ENCODE data around the gene MRPL54. TPM values are rescaled to one million over a fixed set of nuclear protein-coding genes. Genes with fewer than 3 reads are reported as not detected.
"Not testable (repeated sequence)": the region's sequence is repeated elsewhere in the genome, so short reads cannot be mapped to it uniquely, and the experiment has no call there.

MRPL54 gene
- total and polyA plus RNA-seq, 2 donors, result 23.0 to 61.9 TPM

DNA sequence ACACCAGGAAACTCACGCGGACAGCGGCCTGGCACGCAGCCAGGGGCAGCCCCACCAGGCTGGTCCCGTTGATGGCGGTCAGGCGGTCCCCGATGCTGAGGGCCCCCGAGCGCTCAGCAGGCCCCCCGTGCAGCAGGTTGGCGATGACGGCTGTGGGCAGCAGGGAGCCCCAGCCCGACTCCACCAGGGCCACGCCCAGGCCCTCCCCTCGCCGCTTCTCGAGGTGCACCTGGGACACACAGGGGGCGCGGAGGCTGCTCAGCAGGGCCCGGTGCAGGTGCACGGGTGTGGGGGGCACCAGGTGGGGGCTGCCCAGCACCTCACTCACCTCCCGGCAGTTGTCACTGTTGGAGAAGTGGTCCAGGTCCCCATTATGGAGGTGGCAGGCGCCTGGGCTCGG lies 10.0 kb upstream of the MRPL54 start:
- 88% methylated on average over 25 of the region's 25 CpGs for WGBS
- H3K4me1 ChIP-seq (ENCODE audit: insufficient read depth), result no peaks in the 10 kb centered on the region
- H3K4me3 ChIP-seq (ENCODE audit: low read depth, low read length), result no peak overlapping the region
- H3K27ac ChIP-seq (ENCODE audit: low read depth), result no peak overlapping the region
- DNase-seq (ENCODE audit: extremely low spot score), result no peak
- no peaks in the 10 kb centered on the region for H3K36me3 ChIP-seq (ENCODE audit: insufficient read depth)

DNA sequence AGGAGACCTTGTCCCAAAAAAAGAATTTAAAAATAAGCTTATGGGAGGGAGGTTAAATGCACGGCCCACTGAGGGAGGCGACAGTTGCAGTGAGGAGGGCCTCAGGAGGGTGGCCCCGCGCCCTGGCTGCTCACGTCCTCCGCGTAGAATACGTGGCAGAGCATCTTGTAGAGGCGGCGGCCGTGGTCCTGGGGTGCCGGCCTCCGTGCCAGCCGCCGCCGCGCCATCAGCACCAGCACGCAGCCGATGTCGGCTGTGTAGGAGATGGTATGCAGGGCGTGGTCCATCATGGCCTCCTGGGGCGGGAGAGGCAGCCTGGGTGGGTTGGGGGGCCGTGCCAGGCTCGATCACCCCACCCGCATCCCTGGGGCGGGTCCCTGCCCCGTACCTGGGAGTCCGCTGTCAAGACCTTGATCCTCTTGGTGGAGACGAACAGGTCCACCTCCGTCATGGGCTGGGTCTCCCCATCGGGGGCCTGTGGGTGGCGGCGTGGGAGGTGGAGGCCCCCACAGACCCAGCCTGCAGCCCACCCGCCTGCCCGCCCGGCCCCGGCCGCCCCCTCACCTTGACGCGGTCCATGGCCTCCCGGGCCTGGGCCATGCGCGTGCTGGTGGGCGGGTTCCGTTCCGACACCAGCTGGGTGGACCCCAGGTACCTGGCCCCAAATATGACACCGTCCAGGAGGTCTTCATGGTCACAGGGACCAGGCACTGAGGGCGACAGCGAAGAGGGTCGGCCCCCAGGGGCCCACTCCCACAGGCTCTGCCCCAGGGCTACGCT lies 8.7 kb upstream of the MRPL54 start:
- no peak overlapping the region for H3K27ac ChIP-seq (ENCODE audit: low read depth)
- no peak overlapping the region for H3K4me3 ChIP-seq (ENCODE audit: low read depth, low read length)
- no peaks in the 10 kb centered on the region for H3K36me3 ChIP-seq (ENCODE audit: insufficient read depth)
- WGBS, result 96% methylated on average over 51 of the region's 51 CpGs
- H3K4me1 ChIP-seq (ENCODE audit: insufficient read depth), result no peaks in the 10 kb centered on the region
- no peak for DNase-seq (ENCODE audit: extremely low spot score)

DNA sequence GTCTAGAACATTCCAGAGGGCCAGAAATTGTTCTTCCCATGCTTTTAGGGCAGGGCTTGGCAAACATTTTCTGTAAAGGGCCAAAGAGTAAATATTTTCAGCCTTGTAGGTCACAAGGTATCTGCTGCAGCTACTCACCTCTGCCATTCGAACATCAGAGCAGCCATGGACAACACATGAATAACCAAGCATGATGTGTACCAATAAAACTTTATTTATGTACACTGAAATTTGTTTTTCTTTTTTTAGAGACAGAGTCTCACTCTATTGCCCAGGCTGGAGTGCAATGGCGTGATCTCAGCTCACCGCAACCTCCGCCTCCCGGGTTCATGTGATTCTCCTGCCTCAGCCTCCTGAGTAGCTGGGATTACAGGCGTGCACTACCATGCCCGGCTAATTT lies 4.8 kb upstream of the MRPL54 start:
- H3K27ac ChIP-seq (ENCODE audit: low read depth); H3K36me3 ChIP-seq (ENCODE audit: insufficient read depth); DNase-seq (ENCODE audit: extremely low spot score); H3K4me1 ChIP-seq (ENCODE audit: insufficient read depth); H3K4me3 ChIP-seq (ENCODE audit: low read depth, low read length): not testable (repeated sequence)
- WGBS, result 95% methylated on average over 7 of the region's 7 CpGs

DNA sequence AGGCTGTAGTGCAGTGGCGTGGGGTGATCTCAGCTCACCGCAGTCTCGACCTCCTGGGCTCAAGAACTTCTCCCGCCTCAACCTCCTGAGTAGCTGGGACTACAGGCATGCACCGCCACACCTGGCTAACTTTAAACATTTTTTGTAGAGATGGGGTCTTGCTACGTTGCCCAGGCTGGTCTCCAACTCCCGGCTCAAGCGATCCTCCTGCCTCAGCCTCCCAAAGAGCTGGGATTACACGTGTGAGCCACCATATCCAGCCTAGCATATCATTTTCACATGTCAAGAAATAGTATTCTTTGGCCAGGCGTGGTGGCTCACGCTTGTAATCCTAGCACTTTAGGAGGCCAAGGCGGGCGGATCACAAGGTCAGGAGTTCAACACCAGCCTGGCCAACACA lies 4.2 kb upstream of the MRPL54 start:
- H3K4me1 ChIP-seq (ENCODE audit: insufficient read depth); H3K4me3 ChIP-seq (ENCODE audit: low read depth, low read length); DNase-seq (ENCODE audit: extremely low spot score); H3K27ac ChIP-seq (ENCODE audit: low read depth); H3K36me3 ChIP-seq (ENCODE audit: insufficient read depth): not testable (repeated sequence)
- WGBS, result 98% methylated on average over 13 of the region's 13 CpGs

DNA sequence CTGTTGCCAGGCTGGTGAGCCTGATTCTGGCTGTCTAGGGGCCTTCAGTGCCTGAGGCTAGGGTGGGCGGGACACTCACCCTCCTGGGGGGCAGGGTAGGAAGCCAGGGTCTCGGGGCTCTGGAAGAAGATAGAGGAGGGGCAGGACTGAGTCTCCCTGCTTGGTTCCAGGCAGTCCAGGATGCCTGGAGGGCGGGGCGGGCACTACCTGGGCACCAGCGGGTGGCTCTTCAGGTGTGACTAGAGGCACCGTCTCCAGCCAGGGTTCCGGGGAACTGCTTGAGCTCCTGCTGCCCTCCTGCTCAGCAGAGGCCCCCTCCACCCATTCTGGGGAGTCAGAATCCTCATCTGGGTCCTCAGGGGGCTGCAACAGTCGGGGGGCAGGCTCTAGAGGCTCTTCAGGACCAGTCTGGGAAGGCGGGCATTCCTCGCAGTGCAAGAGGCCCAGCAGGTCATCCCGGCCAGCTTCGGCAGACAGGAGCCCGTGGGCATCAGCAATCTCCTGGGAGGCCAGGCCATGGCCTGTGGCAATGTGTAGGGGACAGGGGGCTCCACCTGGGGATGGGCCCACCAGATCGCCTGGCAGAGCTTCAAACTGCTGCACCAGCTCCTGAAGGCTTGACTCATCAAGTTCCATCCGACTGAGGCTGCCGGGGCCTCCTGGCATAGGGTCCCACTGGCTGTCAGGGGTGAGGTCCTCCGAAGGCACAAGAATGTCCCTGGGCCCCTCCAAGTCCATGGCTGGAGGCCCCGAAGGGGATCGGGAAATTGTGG lies 2.8 kb upstream of the MRPL54 start:
- H3K4me1 ChIP-seq (ENCODE audit: insufficient read depth), result no peaks in the 10 kb centered on the region

DNA sequence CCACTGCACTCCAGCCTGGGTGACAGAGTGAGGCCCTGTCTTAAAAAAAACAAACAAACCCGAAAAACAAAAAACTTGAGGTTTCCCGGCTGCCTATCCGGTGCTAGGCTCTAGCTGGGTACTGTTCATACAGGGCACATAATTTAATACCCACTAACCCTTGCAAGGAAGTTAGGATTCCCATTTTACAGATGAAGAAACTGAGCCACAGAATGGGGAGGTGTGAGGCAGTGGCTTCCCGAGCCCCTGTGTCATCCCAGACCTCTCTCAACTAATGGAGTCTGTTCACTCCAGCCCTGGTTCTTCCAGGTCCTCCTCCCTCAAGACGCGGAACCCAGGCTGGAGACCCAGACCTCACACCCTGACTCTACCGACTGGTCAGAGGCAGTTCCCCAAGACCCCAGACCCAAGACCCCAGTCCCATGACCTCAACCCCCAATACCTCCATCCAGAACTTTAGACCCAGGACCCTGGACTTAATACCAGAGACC lies 1.6 kb upstream of the MRPL54 start:
- WGBS, result 34% methylated on average over 7 of the region's 7 CpGs

More for the DNA sequence above, 2.8 kb upstream of the MRPL54 start:
- Histone ChIP-seq H3K36me3 (ENCODE audit: insufficient read depth) (no peaks in the 10 kb centered on the region), H3K4me3 (ENCODE audit: low read depth, low read length) (no peak overlapping the region), H3K27ac (ENCODE audit: low read depth) (no peak overlapping the region)
- DNase-seq (ENCODE audit: extremely low spot score), result no peak
- 84% methylated on average over 19 of the region's 19 CpGs for WGBS

DNA sequence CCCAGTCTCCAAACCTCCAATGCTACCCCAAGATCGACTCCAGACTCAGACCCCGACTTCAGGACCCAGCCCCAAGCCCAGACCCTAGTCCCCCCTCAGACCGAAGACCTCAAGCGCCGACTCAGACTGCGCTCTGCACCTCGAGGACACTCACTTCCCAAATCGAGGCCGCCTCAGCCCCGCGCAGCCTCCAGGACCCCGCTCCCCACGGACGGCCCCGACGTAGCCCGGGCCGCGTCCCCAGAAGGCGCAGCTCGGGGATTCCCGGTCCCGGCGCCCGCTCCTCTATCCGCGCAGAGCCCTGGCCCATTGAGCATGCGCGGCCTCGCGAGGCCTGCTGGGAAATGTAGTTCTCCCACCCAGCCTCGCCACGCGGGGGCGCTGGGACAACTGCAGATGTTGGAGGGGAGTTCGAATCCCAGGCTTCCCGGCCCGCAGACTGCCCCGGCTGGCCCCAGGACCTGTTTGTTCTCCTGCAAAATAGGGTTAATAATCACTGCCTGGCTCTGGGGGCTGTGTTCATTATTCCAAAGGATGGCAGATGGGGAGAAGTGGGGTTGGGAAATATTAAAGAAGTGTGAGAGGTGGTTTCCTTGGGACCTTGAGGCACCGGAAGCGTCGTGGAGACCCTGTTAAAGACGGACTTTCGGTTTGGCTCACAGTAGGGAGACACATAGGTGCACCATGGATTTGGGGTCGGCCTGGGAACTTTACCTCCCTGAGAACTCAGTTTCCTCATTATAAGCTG lies 926 bp upstream of the MRPL54 start, which contains the start of gene APBA3:
Gene APBA3 (minus strand): TSS at position 311 of the 748 bp plus-strand sequence. CDS start 1,428 bp downstream, outside the sequence.
- peak; percentile 64 for DNase-seq (ENCODE audit: extremely low spot score)
- 4% methylated on average over 45 of the region's 45 CpGs for WGBS
- Histone ChIP-seq H3K27ac (ENCODE audit: low read depth) (peak within 1 kb of the TSS; percentile 99), H3K36me3 (ENCODE audit: insufficient read depth) (no peaks in the 10 kb centered on the region), H3K4me1 (ENCODE audit: insufficient read depth) (no peaks in the 10 kb centered on the region), H3K4me3 (ENCODE audit: low read depth, low read length) (peak within 1 kb of the TSS; percentile 74)

More for the DNA sequence above, 1.6 kb upstream of the MRPL54 start:
- Histone ChIP-seq H3K27ac (ENCODE audit: low read depth) (no peak overlapping the region), H3K36me3 (ENCODE audit: insufficient read depth) (no peaks in the 10 kb centered on the region), H3K4me1 (ENCODE audit: insufficient read depth) (no peaks in the 10 kb centered on the region), H3K4me3 (ENCODE audit: low read depth, low read length) (peak overlapping the region; percentile 74)
- no peak for DNase-seq (ENCODE audit: extremely low spot score)

DNA sequence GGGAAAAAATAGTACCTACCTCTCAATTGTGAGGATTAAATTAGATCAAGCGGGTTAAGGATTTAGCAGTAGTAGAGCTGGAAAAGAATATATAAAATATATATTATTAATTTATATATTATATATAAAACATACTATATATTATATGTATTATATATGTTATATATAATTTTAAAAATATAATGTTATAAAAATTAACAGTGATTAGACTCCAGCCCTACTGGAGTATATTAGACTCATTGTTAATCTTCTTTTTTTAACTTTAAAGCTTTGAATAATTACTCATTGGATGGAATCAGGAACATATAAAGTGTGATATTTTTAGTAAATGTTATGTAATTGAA lies 380 bp upstream of the MRPL54 start:
- H3K27ac ChIP-seq (ENCODE audit: low read depth), result no peak overlapping the region
- H3K4me3 ChIP-seq (ENCODE audit: low read depth, low read length), result no peak overlapping the region
- DNase-seq (ENCODE audit: extremely low spot score), result no peak
- peaks cover 3% of the 10 kb centered on the region for H3K36me3 ChIP-seq (ENCODE audit: insufficient read depth)
- WGBS, result 61% methylated on average over 1 of the region's 1 CpG
- no peaks in the 10 kb centered on the region for H3K4me1 ChIP-seq (ENCODE audit: insufficient read depth)

DNA sequence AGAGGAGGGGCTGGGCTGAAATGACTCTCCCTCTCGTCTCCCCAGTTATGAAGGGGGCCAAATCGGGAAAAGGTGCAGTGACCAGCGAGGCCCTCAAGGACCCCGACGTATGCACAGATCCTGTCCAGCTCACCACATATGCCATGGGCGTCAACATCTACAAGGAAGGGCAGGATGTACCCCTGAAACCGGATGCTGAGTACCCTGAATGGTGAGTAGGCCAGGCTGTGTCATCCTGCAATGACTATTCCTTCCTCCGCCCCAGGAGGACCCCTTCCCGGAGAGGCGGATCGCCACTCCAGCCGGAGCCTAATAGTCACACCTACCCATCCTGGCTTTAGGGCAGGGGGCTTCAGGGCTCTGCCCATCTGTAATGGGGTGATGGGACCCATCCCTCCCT lies 2.6 kb downstream of the MRPL54 start:
- Histone ChIP-seq H3K4me3 (ENCODE audit: low read depth, low read length) (no peak overlapping the region), H3K36me3 (ENCODE audit: insufficient read depth) (peaks cover 5% of the 10 kb centered on the region), H3K4me1 (ENCODE audit: insufficient read depth) (no peaks in the 10 kb centered on the region), H3K27ac (ENCODE audit: low read depth) (no peak overlapping the region)
- WGBS, result 90% methylated on average over 12 of the region's 12 CpGs
- DNase-seq (ENCODE audit: extremely low spot score), result no peak

DNA sequence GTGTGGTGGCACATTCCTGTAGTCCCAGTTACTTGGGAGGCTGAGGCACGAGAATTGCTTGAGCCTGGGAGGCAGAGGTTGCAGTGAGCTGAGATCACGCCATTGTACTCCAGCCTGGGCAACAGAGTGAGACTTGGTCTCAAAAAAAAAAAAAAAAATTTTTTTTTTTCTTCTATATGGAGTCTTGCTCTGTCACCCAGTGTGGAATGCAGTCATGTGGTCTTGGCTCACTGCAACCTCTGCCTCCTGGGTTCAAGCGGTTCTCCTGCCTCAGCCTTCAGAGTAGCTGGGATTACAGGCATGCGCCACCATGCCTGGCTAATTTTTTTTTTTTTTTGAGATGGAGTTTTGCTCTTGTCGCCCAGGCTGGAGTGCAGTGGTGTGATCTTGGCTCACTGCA lies 3.3 kb downstream of the MRPL54 start:
- H3K4me1 ChIP-seq (ENCODE audit: insufficient read depth); H3K27ac ChIP-seq (ENCODE audit: low read depth); H3K36me3 ChIP-seq (ENCODE audit: insufficient read depth); DNase-seq (ENCODE audit: extremely low spot score); H3K4me3 ChIP-seq (ENCODE audit: low read depth, low read length): not testable (repeated sequence)
- WGBS, result 90% methylated on average over 5 of the region's 5 CpGs

DNA sequence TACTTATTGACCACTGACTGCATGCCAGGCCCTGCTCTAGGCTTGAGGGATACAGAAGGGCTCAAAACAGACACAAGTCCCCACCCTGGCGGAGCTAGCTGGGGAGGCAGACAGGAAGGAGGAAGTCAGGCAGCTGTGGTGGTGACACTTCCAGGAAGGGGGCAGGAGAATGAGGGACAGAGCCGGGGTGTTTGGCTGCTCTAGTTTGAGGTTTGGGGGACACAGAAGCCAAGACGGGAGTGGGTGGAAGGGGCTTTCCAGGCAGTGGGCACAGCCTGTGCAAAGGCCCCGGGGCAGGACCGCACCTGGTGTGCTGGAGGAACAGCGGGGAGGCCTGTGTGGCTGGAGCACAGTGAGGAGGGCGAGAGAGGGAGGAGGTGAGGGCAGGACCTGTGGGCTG lies 4.0 kb downstream of the MRPL54 start:
- WGBS, result 93% methylated on average over 7 of the region's 7 CpGs
- H3K4me3 ChIP-seq (ENCODE audit: low read depth, low read length), result no peak overlapping the region
- DNase-seq (ENCODE audit: extremely low spot score), result no peak
- H3K36me3 ChIP-seq (ENCODE audit: insufficient read depth), result peaks cover 5% of the 10 kb centered on the region
- H3K4me1 ChIP-seq (ENCODE audit: insufficient read depth), result no peaks in the 10 kb centered on the region
- H3K27ac ChIP-seq (ENCODE audit: low read depth), result no peak overlapping the region

DNA sequence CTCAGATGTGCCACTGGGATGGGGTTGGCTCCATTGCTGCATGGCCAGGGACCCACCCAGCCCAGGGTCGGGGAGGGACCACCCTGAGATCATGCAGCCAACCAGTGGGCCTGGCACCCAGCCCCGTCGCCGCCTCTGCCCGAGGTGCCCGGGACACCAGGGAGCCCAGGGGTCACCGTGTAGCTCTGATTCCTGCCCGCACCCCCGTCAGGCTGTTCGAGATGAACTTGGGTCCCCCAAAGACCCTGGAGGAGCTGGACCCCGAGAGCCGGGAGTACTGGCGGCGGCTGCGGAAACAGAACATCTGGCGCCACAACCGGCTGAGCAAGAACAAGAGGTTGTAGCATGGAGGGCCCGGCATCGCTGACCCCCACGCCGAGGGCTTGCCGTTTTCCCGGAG lies 4.6 kb downstream of the MRPL54 start:
- DNase-seq (ENCODE audit: extremely low spot score), result no peak
- Histone ChIP-seq H3K4me3 (ENCODE audit: low read depth, low read length) (no peak overlapping the region), H3K27ac (ENCODE audit: low read depth) (no peak overlapping the region), H3K36me3 (ENCODE audit: insufficient read depth) (peaks cover 5% of the 10 kb centered on the region), H3K4me1 (ENCODE audit: insufficient read depth) (no peaks in the 10 kb centered on the region)
- 93% methylated on average over 23 of the region's 23 CpGs for WGBS

DNA sequence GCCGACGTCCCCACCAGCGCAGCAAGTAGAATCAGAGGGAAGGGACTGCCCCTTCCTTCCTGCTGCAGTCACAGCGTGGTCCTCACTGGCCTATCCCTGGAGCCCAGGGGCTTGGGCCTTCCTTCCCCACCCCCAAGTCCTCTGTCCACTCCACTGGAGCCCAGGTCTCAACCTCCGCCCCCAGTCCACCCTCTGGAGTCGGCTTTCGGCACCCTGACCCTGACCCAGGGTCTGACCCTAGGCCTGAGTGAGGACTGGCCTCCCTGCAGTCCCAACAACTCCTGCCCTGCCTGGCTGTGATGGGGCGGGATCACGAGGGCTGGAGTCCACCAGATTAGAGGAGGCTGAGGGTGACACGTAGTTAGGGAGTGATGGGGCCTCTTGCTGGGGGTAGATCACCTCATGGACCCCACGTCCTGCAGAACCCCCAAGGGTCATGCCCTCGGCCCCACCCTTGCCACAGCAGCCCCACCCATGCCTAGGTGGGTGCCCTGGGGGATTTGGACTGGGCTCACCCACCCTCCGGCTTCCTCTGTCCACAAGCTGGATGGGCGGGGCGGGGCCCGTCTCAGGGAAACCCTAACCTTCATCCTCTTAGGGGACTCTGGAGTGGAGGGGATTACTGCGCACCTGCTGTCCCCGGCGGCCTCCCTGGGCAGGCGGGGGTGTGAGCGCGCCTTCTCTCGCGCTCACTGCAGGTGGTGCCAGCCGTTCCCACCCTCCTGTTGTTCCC lies 5.7 kb downstream of the MRPL54 start:
- DNase-seq (ENCODE audit: extremely low spot score), result no peak
- Histone ChIP-seq H3K27ac (ENCODE audit: low read depth) (no peak overlapping the region), H3K4me1 (ENCODE audit: insufficient read depth) (no peaks in the 10 kb centered on the region), H3K4me3 (ENCODE audit: low read depth, low read length) (no peak overlapping the region), H3K36me3 (ENCODE audit: insufficient read depth) (peaks cover 5% of the 10 kb centered on the region)
- WGBS, result 89% methylated on average over 25 of the region's 25 CpGs
